H1 (cell line): ENCODE measurements around the gene PPP2R5B.

Experiments used
- ATF2 ChIP-seq: IDR thresholded peaks from 2 replicates; pipeline ENCODE4 v1.6.1; 2012; ENCODE audit warnings: low read length, inconsistent platforms
- BCL11A ChIP-seq, 2 experiments: IDR thresholded peaks; one replicate each; pipeline ENCODE4 v1.6.1; 2011; ENCODE audit warnings: low read depth in 2 of 2, low read length in 2 of 2, mild to moderate bottlenecking in 2 of 2
- CTCF ChIP-seq, 3 experiments: IDR thresholded peaks; 1 replicate in 2 of 3; 2 replicates in 1 of 3; pipeline versions ENCODE4 v1.5.1 to v1.6.1; 2011; ENCODE audit warnings: low read length in 3 of 3, mild to moderate bottlenecking in 3 of 3, inconsistent platforms in 2 of 3, low read depth in 1 of 3, moderate library complexity in 1 of 3; ENCODE audit not compliant: insufficient read depth in 1 of 3; ENCODE audit errors: control extremely low read depth in 1 of 3
- EZH2 ChIP-seq: fragments of 200-600 bp; sonication (generic); IDR thresholded peaks from 2 replicates; pipeline ENCODE4 v1.7.1; 2012; ENCODE audit warnings: low read depth, mild to moderate bottlenecking, moderate library complexity, low read length, inconsistent platforms; ENCODE audit not compliant: severe bottlenecking
- GABPA ChIP-seq: IDR thresholded peaks from 2 replicates; pipeline ENCODE4 v1.6.1; 2011; ENCODE audit warnings: mild to moderate bottlenecking, low read length, moderate library complexity, borderline replicate concordance; ENCODE audit not compliant: insufficient read depth
- POLR2A ChIP-seq, 2 experiments: IDR thresholded peaks; 1 replicate in 1 of 2; 2 replicates in 1 of 2; pipeline ENCODE4 v1.6.1; 2011; ENCODE audit warnings: low read depth in 2 of 2, low read length in 2 of 2, mild to moderate bottlenecking in 2 of 2; ENCODE audit errors: control extremely low read depth in 1 of 2
- YY1 ChIP-seq: IDR thresholded peaks from 2 replicates; pipeline ENCODE4 v1.6.1; 2011; ENCODE audit warnings: low read depth, mild to moderate bottlenecking, low read length

- TF ChIP-seq ATF2 = no peak
- TF ChIP-seq YY1 = no peak
- TF ChIP-seq CTCF (IDR thresholded peaks at IDR 0.05; ENCODE audit: control extremely low read depth in 1 of 3, insufficient read depth in 1 of 3, low read depth in 1 of 3, low read length in 3 of 3) = no peak
- no peak for TF ChIP-seq BCL11A (IDR thresholded peaks at IDR 0.05; ENCODE audit: low read depth in 2 of 2, low read length in 2 of 2)
- no peak for TF ChIP-seq GABPA
- no peak for TF ChIP-seq EZH2
- TF ChIP-seq POLR2A (IDR thresholded peaks at IDR 0.05; ENCODE audit: control extremely low read depth in 1 of 2, low read depth in 2 of 2, low read length in 2 of 2) = no peak
Observed at GRCh38 chr11:64894812-64895452, 29.6 kb upstream of the PPP2R5B start.
